OCI-LY1 (cell line): Measurements from ENCODE around the gene EVA1A.

Source experiments
- H2AFZ ChIP-seq: fragments of 200-600 bp; sonication (generic), shearing (Covaris generic); 2 replicates; pipeline ENCODE4 v1.6.0; 2014; ENCODE audit warnings: antibody characterized with exemption, mild to moderate bottlenecking, low read length
- H3F3A ChIP-seq: fragments of 200-600 bp; sonication (generic), shearing (Covaris generic); 2 replicates; pipeline ENCODE4 v1.6.0; 2014; ENCODE audit warnings: mild to moderate bottlenecking, antibody characterized with exemption, low read length, moderate library complexity; ENCODE audit not compliant: insufficient read depth
- H3K27ac ChIP-seq: fragments of 200-600 bp; sonication (generic); 2 replicates; pipeline ENCODE4 v1.5.1; 2014; ENCODE audit warnings: low read length, mixed run types, mild to moderate bottlenecking, low read depth; ENCODE audit not compliant: poor library complexity, severe bottlenecking
- H3K27me3 ChIP-seq: fragments of 200-600 bp; sonication (generic); 2 replicates; pipeline ENCODE4 v1.6.0; 2014; ENCODE audit warnings: antibody characterized with exemption, mild to moderate bottlenecking, low read length, moderate library complexity; ENCODE audit not compliant: insufficient read depth
- H3K36me3 ChIP-seq: fragments of 200-600 bp; sonication (generic); 2 replicates; pipeline ENCODE4 v1.6.1; 2014; ENCODE audit warnings: mild to moderate bottlenecking, antibody characterized with exemption, low read length, moderate library complexity, mixed read lengths; ENCODE audit not compliant: insufficient read depth
- H3K4me1 ChIP-seq: fragments of 200-600 bp; sonication (generic); 2 replicates; pipeline ENCODE4 v1.5.1; 2014; ENCODE audit warnings: mild to moderate bottlenecking, low read length, moderate library complexity; ENCODE audit not compliant: insufficient read depth, severe bottlenecking
- H3K4me2 ChIP-seq: fragments of 200-600 bp; sonication (generic), shearing (Covaris generic); 2 replicates; pipeline ENCODE4 v1.6.1; 2014; ENCODE audit warnings: low read length
- H3K4me3 ChIP-seq: fragments of 200-600 bp; sonication (generic); 2 replicates; pipeline ENCODE4 v1.5.1; 2014; ENCODE audit warnings: low read length, low read depth, mild to moderate bottlenecking, mixed read lengths; ENCODE audit not compliant: poor library complexity, severe bottlenecking
- H3K79me2 ChIP-seq: fragments of 200-600 bp; shearing (Covaris generic); 2 replicates; pipeline ENCODE4 v1.6.1; 2016; ENCODE audit warnings: mixed run types, low read length, mixed read lengths; ENCODE audit not compliant: insufficient read depth
- H3K9ac ChIP-seq: fragments of 200-600 bp; sonication (generic), shearing (Covaris generic); 2 replicates; pipeline ENCODE4 v1.6.1; 2014; ENCODE audit warnings: mild to moderate bottlenecking, low read length, mixed read lengths
- H3K9me2 ChIP-seq: fragments of 200-600 bp; sonication (generic), shearing (Covaris generic); 2 replicates; pipeline ENCODE4 v1.6.1; 2014; ENCODE audit warnings: low read depth, mild to moderate bottlenecking, low read length, mixed read lengths
- H3K9me3 ChIP-seq: fragments of 200-600 bp; shearing (Covaris generic); 2 replicates; pipeline ENCODE4 v1.6.1; 2014; ENCODE audit warnings: low read length, mixed read lengths
- H4K20me1 ChIP-seq: fragments of 200-600 bp; sonication (generic), shearing (Covaris generic); 2 replicates; pipeline ENCODE4 v1.6.0; 2016; ENCODE audit warnings: mild to moderate bottlenecking, low read length; ENCODE audit not compliant: insufficient read depth
- CTCF ChIP-seq: fragments of 200-600 bp; sonication (generic), shearing (Covaris generic); IDR thresholded peaks from 2 replicates; pipeline ENCODE4 v1.5.1; 2017; ENCODE audit warnings: mild to moderate bottlenecking, antibody characterized with exemption, low read length, moderate library complexity, mixed read lengths
- EZH2 ChIP-seq: fragments of 200-600 bp; sonication (generic), shearing (Covaris generic); IDR thresholded peaks from 2 replicates; pipeline ENCODE4 v1.8.0; 2017; ENCODE audit warnings: borderline replicate concordance, mixed run types, mild to moderate bottlenecking, antibody characterized with exemption, low read length, moderate library complexity, mixed read lengths

The EVA1A gene

GRCh38 chr2:75518638-75519465, 41.9 kb downstream of the EVA1A start:
- no peaks in the 10 kb centered on the region for H3K79me2 ChIP-seq
- no peak overlapping the region for H2AFZ ChIP-seq
- no peak for TF ChIP-seq CTCF
- TF ChIP-seq EZH2, result no peak
- H3K27ac ChIP-seq, result no peak overlapping the region
- H3K4me2 ChIP-seq, result no peak overlapping the region
- H3K9me3 ChIP-seq, result no peaks in the 10 kb centered on the region
- no peak overlapping the region for H3K9ac ChIP-seq
- H3K36me3 ChIP-seq, result no peaks in the 10 kb centered on the region
- no peaks in the 10 kb centered on the region for H3K4me1 ChIP-seq
- H3K9me2 ChIP-seq, result no peaks in the 10 kb centered on the region
- H3F3A ChIP-seq, result no peaks in the 10 kb centered on the region
- no peaks in the 10 kb centered on the region for H4K20me1 ChIP-seq
- H3K4me3 ChIP-seq, result no peak overlapping the region
- H3K27me3 ChIP-seq, result no peaks in the 10 kb centered on the region

- Histone ChIP-seq H3K36me3 (no peaks in the 10 kb centered on the region), H2AFZ (no peak overlapping the region), H3K4me2 (no peak overlapping the region), H3F3A (no peaks in the 10 kb centered on the region), H3K4me3 (no peak overlapping the region), H3K9ac (no peak overlapping the region), H3K27me3 (no peaks in the 10 kb centered on the region), H3K9me3 (0 out of 2 replicates have a peak, but pooled peaks cover 3% of the 10 kb centered on the region), H3K79me2 (no peaks in the 10 kb centered on the region), H3K4me1 (no peaks in the 10 kb centered on the region), H3K9me2 (no peaks in the 10 kb centered on the region), H4K20me1 (no peaks in the 10 kb centered on the region), H3K27ac (no peak overlapping the region)
- TF ChIP-seq EZH2 (no peak), CTCF (no peak)
These were observed 43.0 kb downstream of the EVA1A start for GRCh38 chr2:75517547-75518230.

GRCh38 chr2:75516378-75517360, 44.1 kb downstream of the EVA1A start:
- Histone ChIP-seq H2AFZ (no peak overlapping the region), H3K79me2 (no peaks in the 10 kb centered on the region), H3K36me3 (no peaks in the 10 kb centered on the region), H3K9me3 (0 out of 2 replicates have a peak, but pooled peaks cover 4% of the 10 kb centered on the region), H4K20me1 (no peaks in the 10 kb centered on the region), H3K4me2 (no peak overlapping the region), H3F3A (no peaks in the 10 kb centered on the region), H3K27me3 (no peaks in the 10 kb centered on the region), H3K4me1 (no peaks in the 10 kb centered on the region), H3K9me2 (no peaks in the 10 kb centered on the region), H3K4me3 (no peak overlapping the region), H3K27ac (no peak overlapping the region), H3K9ac (no peak overlapping the region)
- TF ChIP-seq EZH2, result no peak
- no peak for TF ChIP-seq CTCF
